HG03108 (cell line): Measurements from ENCODE around the gene DCLRE1B.

Experiments used
- ATAC-seq: cut with Tn5 transposase; IDR thresholded peaks from one replicate; pipeline ENCODE4 v1.9.1; 2021; ENCODE audit warnings: moderate library complexity; ENCODE audit not compliant: unreplicated experiment

The DCLRE1B gene

GRCh38 chr1:113904674-113905434 lies at the start of gene DCLRE1B, which contains the start of gene AP4B1:
DCLRE1B (plus strand) TSS chr1:113905326; CDS start chr1:113905587, 261 bp downstream.
AP4B1 (minus strand) TSS chr1:113904799; CDS start chr1:113904717, 82 bp downstream.
- ATAC-seq, result peak; percentile 88

DNA sequence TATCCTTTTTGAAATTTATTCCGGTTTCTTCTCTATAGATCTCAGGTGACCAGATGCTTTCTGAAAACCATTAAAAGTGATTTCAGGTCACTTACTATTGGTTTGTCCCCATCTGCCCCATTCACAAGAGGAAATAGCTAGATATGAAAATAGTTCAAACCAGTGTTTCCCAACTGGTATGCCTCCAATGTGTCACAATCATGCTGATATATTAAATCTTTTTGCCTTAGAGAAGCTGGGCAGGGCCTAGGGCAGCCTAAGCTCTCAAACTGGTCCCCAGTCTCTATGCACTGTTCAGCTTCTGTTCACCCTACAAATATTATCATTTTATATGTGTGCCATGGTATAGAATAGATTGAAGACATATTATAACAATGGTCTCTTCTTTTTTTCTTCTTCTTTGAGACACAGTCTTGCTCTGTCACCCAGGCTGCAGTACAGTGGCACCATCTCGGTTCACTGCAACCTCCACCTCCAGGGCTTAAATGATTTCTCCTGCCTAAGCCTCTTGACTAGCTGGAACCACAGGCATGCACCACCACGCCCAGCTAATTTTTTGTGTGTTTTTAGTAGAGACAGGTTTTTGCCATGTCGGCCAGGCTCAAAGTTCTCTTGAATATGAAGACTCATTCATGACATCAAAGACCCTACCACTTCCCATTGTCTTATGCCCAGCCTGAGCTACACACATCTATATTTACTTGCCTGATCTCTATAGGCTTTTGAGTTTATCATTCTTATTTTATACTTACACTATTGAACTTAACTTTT lies 49.3 kb upstream of the DCLRE1B start:
- ATAC-seq, result no peak

GRCh38 chr1:113856401-113856790 lies 48.7 kb upstream of the DCLRE1B start:
- no peak for ATAC-seq

DNA sequence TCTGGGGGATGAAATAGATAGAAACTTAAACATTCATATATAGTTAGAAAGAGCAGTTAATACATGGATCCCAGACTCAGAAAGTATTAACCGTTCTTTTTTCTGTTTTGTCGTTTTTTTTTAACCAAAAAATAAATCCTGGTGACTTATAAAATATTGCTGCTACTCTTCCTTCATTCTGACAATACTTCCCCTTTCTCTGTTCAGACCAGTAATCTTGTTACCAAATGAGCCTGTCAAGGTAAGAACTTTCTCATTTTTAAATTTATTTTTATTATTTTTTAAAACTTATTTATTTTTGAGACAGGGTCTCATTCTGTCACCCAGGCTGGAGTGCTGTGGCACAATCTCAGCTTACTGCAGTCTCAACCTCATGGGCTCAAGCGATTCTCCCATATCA lies 47.4 kb upstream of the DCLRE1B start:
- ATAC-seq, result no peak

- ATAC-seq, result peak; percentile 42
Measured at GRCh38 chr1:113858418-113858817, 46.7 kb upstream of the DCLRE1B start.

DNA sequence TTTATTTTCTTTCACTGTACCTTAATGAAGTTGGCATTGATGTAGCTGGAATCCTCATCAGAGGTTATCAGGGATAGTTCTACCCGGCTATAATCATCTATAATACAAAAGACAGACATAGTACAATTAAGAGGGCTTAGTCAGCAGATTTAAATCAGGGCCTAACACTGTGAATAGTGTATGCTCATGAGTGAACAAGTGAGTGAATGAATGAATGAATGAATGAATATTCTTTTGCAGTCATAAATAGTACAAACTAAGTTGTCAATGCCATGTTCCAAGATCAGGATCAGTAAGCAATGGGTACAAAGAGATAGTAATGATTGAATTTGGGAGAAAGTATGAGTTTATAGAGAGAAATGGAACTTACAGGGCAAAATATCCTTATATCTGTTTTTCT lies 46.1 kb upstream of the DCLRE1B start:
- no peak for ATAC-seq

DNA sequence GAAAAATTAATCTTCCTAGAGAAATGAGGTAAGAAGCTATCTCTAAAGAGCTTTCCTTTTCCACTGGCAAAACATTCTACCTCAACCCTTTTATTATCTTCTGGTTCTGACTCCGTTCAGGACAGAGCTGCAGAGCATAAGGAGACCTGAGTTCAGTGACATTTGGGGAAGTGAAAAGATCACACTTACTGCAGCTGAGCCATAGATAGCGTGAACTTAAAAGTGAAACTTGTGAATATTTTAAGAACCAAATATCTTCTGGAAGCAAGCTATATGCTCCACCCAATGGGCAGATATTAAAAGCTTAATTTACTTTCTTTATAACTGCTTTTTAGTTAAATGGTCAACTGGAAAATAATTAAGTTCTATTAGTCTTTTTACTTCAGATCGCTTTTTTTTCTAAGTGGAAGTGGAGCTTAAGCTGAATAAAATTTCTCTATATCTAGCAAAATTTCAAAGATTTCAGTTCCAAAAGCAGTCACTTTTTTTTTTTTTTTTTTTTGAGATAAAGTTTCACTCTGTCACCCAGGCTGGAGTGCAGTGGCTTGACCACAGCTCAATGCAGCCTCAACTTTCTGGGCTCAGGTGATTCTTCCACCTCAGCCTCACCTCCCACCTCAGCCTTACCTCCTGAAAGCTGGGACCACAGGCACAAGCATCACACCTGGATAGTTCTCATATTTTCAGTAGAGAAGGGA lies 45.5 kb upstream of the DCLRE1B start:
- peak; percentile 88 for ATAC-seq

- no peak for ATAC-seq
Measured at GRCh38 chr1:113860891-113861290, 44.2 kb upstream of the DCLRE1B start.

DNA sequence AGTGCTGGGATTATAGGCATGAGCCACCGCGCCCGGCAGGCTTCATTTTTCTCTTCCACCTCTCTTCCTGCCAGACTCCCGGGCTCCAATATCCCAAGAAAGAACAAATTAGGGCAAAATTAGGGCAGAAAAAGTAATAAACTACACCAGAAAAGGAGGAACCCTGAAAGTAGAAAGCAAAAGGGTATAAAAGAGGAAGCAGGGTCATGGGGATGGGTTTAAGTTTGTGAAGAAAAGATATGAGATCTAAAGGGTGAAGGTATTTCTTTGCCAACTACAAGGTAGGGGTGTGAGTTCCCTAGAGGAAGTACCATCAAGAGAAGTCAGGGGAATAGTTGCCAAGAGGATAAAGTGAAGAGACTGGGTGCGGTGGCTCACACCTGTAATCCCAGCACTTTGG lies 43.5 kb upstream of the DCLRE1B start:
- no peak for ATAC-seq

- ATAC-seq, result no peak
Measured at GRCh38 chr1:113868387-113869083, 36.6 kb upstream of the DCLRE1B start.

- no peak for ATAC-seq
Measured at GRCh38 chr1:113870778-113871177, 34.3 kb upstream of the DCLRE1B start.

DNA sequence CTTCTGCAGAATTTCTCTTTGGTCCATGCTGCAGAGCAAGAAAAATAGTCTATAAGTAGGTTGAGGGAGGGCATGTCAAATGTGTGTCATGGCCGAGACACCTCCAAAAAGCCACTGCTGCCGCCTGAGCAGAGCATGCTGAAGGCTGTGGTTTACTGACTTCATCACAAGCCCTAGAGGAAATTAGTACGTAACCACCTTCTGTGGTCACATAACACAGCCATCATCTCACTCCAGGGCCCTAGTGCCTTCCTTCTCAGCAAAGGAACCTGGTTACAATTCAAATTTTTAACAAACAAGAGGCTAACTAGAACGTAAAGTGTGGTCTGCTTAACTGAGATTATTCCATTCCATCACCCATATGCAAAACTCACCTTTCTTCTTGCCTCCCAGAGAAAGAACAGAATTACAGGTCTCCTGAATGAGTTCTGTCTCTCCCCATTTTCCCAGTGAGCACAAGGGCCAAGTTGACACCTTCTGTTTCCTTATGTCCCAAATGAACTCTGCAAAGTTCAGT lies 33.5 kb upstream of the DCLRE1B start, which contains the start of gene PTPN22:
Gene PTPN22, minus strand, starts transcription at position 116 of the 517 bp plus-strand sequence.
- ATAC-seq, result peak; percentile 79

DNA sequence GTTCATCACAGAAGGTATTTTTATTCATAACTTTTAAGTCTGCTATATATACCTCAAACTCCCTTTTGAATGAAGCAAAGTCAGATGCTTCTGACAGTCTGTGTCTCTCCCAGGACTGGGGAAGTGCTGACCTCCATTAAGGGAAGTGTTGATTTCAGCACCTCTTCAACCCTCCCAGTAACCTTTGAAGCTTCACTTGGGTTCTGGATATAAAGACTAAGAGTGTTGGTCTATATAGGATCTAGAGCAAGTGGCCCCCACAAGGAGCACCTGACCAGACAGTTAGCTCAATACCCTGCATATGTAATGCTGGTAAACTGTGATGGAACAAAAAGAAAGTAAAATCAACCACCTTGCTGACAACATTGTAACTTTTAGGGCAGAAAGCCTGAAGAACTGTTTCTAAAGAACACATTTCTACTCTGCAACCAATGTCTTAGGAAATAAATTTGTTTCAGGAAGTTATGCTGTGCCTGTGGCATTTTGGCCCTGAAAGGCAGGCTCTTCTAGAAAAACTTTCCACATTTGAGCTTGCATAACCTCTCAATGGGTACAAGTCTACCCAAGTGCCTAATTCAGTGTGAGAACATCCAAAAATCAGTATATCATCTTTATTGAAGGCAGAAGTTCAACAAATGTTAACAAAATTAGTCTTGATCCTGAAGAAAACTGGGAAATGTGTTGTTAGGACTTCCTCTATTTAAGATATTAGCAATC lies 32.7 kb upstream of the DCLRE1B start:
- ATAC-seq, result peak; percentile 8

- peak; percentile 23 for ATAC-seq
Measured at GRCh38 chr1:113874012-113874879, 30.9 kb upstream of the DCLRE1B start.

- peak; percentile 45 for ATAC-seq
Measured at GRCh38 chr1:113875714-113876113, 29.4 kb upstream of the DCLRE1B start.

DNA sequence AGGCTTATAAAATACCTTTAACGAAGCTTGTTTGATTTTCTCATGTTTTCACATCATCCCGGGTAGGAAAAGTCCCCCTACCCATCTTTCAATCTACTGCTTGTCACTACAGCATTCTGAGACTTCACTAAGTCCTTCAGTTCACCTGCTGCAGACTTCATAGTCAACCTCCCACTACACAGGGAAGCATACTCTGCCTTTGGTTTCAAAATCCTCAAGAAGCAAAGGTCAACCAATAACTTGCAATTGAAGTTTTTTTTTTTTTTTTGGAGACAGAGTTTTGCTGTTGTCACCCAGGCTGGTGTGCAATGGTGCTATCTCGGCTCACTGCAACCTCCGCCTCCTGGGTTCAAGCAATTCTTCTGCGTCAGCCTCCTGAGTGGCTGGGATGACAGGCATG lies 28.9 kb upstream of the DCLRE1B start:
- ATAC-seq, result no peak

DNA sequence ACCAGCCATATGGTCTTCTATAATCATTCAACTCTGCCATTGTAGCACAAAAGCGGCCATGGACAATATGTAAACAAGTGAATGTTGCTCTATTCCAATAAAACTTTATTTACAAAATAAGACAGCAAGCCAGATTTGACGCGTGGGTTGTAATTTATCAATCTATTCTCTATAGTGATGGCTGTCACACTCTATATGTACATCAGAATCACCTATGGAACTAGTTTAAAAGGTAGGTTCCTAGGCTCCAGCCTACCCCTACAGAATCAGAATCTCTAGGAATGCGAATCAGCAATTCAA lies 25.4 kb upstream of the DCLRE1B start:
- no peak for ATAC-seq

GRCh38 chr1:113881661-113882060 lies 23.5 kb upstream of the DCLRE1B start:
- no peak for ATAC-seq
